Measurements from ENCODE around the gene DNAJB6.

Gene DNAJB6

GRCh38 chr7:157397731-157398691 is 61.2 kb downstream of the DNAJB6 start:
- peak; percentile 36 for DNase-seq

DNA sequence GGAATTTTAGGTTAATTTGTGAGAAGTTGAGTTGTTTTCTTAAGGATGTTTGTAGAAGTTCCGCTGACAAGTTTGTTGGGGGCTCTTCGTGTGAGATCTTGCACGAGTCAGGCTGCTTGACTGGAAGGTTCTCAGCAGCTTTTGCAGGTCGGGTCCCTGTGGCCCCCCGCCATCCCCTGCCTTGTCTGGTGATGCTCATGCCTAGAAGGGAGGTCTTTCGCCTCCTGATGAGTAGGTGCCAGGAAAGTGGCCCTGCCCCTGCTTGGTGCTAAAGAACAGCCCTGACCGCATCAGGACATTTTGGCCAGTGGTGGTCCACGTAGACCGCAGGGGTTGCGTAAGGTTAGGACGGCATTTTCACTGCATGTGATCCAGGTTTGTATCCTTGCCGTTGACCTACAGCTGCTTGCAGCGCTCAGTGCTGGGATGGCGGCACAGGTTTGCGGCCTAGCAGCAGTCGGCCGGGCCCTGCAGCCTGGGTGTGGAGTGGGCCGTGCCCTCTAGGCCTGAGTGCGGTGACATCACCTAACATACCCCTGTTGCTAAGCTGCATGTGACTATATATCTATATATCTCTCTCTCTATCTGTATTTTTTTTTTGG is 62.4 kb downstream of the DNAJB6 start:
- no peak for DNase-seq

DNA sequence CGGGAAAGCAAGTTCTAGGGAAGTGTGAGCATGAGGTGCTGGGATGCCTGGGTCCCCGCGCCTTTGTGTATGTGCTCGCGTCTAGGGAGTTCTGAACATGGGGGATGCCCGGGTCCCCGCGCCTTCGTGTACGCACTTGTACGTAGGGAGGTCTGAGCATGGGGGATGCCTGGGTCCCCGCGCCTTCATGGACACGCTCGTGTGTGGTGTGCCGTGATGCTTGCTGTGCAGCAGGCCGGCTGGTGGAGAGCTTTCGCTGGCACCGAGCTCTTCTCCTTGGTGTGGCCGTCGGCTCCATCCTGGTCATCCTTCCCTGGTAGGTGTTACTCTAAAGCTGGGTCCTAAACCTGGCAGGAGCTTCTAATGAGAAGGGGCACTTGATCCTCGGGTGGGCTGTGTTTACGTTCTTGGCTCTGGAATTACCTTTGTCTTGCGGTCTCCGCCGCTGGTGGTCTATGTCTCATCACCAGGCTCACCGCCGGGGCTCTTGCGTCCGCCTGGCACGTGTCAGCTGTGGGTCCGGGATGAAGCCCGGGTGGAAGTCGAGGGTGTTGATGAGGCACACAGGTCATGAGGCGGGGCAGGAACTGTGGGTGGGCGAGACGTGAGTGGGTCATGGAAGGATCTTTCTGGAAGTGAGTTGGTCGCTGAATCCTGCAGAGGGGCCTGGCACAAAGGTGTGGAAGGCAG is 63.5 kb downstream of the DNAJB6 start:
- DNase-seq: no peak

- no peak for DNase-seq
Measured at GRCh38 chr7:157401567-157402387, 65.0 kb downstream of the DNAJB6 start.

GRCh38 chr7:157402388-157402703 is 65.5 kb downstream of the DNAJB6 start:
- no peak for DNase-seq

GRCh38 chr7:157402911-157403534 is 66.2 kb downstream of the DNAJB6 start:
- DNase-seq: no peak

DNA sequence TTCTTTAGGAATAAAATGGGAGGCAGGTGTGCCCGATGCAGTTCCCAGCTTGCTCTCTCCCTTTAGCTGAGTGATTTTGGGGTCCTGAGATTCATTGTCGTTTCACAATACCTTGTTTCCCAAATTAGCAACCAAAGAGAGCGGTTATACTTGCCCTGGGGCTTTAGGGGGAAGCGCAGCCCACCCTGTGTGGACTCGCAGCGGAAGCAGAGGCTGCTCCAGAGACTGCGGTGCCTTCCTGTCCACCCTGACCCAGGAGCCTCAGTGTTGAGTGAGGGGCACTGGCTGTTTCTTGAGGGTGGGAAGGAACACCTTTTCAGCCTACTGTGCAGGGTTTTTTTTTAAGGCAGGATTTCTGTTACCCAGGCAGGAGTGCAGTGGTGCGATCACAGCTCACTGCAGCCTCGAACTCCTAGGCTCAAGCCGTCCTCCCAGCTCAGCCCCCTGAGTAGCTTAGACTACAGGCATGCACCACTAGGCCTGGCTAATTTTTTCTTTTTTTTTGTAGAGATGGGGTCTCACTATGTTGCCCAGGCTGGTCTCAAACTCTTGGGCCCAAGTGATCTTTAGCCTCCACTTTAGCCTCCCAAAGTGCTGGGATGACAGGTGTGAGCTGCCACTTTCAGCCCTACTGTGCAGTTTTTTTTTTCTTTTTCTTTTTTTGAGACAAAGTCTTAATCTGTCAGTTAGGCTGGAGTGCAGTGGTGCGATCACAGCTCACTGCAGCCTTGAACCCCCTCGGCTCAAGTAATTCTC is 67.0 kb downstream of the DNAJB6 start:
- DNase-seq: no peak

DNA sequence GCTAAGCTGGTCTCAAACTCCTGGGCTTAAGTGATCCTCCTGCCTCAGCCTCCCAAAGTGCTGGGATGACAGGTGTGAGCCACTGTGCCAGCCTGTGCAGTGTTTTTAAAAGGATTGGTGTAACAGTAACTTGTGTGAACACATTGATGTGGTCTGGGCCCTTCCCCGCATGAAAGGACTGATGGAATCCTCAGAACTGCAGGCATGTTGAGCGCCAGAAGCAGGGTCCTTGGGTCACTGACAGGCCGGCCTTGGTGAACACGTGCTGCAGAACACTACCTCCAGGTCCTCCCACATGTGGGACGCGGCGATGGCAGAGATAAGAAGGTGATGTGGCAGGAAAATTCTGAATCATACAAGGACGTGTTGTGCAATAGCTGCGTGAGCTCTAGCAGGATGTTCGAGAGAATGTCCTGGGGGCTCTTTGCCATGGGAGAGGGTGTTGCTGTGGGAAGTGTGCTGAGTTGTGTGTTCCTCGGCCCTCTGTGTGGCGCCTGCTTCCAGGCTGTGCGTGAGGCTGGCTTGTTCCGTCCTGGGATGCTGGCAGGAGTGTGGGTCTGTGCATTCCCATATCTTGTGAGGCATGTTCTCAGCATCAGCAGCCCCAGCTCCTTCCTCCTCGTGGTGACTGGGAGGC is 68.2 kb downstream of the DNAJB6 start:
- no peak for DNase-seq

DNA sequence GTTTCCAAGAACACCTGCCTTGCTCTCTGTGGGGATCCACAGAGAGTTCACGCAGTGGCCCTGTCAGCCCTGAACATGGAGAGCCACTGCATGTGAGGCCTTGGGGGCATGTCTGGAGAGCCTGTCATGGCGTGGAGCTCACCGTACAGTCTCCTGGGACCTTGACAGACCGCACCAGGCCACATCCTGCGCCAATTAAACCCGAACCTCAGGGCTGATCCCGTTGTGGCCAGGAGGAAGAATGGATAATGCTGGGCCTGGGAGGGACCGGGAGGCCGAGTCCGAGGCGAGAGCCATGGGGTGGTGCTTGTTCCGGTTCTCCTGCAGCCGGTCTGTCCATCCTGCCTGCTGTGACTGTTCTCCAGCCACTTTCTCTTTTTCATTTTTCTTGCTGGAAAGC is 68.7 kb downstream of the DNAJB6 start:
- DNase-seq: no peak

GRCh38 chr7:157405914-157406810 is 69.4 kb downstream of the DNAJB6 start:
- DNase-seq: no peak

DNA sequence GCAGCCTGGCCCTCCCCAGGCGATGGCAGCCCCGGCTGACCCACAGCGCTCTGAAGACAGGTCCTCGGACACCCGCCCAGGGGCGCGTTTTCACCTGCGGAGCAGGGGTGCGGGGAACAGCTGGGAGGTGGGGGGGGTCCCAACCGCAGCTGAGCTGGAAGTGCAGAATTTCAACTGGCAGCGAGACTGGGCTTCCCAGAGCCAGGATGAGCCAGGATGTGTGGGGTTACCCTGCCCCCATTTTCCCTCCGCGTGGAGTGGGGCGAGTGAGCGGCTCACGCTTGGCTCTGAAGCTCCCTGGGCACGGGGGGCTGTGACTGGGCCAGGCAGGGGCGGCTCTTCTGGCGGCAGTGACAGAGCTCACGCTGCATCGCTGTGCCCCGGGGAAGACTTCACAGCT is 70.2 kb downstream of the DNAJB6 start:
- no peak for DNase-seq

DNA sequence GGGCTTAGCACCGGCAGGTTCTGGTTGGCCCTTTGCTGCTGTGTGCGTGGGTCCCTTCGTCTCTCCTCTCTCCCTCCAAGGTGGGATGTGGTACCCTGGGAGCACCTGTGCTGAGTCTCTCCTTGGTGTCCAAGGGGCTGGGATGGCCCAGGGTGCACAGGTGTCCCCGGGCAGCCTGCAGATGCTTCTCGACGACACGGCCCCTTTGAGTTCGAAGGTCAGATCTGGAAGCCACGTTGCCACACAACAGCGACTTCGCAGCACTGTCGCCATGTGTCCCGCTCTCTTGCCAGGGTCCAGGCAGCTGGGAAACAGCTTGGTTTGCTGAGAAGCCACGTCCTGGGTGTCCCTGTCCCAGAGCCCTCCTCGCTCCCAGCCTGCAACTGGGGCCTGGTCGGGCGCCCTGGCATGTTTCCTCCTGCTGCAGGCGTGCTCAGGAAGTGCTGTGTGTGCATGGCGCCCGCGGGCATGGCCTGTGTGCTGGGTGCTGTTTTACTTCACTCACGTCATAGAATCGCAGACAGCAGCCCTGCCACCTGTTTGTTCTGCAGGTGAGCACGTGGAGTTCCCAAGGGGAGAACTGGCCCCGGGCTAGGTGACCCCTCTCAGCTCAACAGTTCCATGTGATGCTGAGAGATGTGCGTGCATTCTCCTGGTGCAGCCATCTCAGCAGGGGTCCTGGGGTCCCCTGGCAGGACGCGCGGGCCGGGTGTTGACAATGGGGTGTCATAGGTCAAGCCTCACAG is 70.9 kb downstream of the DNAJB6 start:
- DNase-seq: no peak

DNA sequence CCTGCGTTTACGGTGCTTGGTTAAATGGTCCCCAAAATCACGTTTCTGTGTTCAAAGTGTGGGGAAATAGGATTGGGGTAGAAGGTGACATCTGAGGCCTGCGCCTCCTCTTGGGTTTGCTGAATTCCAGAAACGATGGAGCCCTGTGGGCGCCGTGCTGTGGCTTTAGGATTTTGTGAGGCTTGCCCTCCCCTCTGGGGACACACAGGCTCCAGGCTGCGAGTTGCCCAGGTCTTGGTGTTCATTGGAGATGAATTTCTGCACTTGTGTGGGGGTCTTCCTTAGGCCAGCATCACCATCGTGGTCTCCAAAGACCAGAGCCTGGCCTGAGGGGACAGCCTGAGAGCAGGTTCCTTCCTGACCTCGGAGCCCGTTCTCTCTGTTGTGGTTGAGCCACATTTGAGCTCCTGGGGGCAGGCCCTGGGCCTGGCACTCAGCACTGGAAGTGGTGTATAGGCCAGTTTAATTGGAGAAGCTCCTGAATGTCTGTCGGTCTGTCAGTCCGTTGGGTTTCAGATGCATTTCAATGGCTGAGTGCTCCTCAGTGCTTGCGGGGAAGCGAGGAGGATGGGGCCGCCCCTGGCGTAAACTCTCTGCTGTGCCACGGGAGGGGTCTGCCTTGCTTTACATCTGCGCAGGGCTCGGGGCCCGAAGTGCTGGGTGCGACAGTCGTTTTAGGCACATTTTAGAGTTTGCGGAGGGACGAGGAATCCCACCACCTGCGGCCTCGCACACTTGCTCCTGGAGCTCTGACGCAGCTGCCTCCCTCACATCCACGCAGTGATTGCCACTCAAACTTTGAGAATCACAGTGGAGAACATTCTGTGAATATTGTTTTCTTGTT is 71.7 kb downstream of the DNAJB6 start:
- no peak for DNase-seq

- DNase-seq: no peak
Measured at GRCh38 chr7:157409149-157409752, 72.4 kb downstream of the DNAJB6 start.

- DNase-seq: no peak
Measured at GRCh38 chr7:157409753-157410727, 73.2 kb downstream of the DNAJB6 start.

DNA sequence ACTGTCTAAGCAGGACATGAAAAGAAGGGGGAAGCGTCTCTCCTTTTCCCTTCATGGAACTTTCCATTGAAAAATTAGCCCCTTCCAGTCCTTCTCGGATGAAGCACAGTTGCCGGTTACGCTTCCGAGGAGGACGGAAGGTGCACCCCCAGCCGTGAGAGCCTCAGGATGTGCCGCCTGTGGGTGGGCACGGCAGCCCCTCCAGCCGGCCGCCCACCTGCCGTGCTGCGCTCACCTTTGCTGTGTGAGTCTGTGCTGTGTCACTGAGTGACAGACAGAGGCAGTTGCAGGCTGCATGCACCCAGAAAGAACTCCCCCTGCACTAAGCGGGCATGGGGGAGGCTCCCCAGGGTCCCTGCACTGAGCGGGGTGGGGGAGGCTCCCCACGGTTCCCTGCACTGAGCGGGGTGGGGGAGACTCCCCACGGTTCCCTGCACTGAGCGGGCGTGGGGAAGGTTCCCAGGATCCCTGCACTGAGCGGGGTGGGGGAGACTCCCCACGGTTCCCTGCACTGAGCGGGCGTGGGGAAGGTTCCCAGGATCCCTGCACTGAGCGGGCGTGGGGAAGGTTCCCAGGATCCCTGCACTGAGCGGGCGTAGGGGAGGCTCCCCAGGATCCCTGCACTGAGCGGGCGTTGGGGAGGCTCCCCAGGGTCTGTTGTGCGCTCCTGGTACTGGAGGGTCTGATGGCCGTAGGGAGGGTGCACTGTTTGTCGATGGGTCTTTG is 74.2 kb downstream of the DNAJB6 start:
- no peak for DNase-seq
